Left renal cortex interstitium (tissue), 4 donors: Measurements from ENCODE around the gene ZNF12. TPM values are rescaled to one million over a fixed set of nuclear protein-coding genes. Genes with fewer than 3 reads are reported as not detected.
"Not testable (repeated sequence)": the region's sequence is repeated elsewhere in the genome, so short reads cannot be mapped to it uniquely, and the experiment has no call there.

Experiments used
- DNase-seq, 4 donors: peaks; one replicate each; pipeline ENCODE4 v3.0.0-alpha.2; 2013; ENCODE audit warnings: low read depth in 4 of 4, low spot score in 2 of 4, missing footprints in 1 of 4
- polyA plus RNA-seq, 4 donors: library from polyadenylated mRNA; unstranded; fragments of 120-200 nt; gene quantifications; one replicate each; pipeline ENCODE4 v1.2.1, GENCODE V29; 2013; ENCODE audit not compliant: insufficient read length in 4 of 4

ZNF12 gene
- 10 to 100 TPM; 36.0 to 41.5 (median 38.2) TPM for polyA plus RNA-seq

DNA sequence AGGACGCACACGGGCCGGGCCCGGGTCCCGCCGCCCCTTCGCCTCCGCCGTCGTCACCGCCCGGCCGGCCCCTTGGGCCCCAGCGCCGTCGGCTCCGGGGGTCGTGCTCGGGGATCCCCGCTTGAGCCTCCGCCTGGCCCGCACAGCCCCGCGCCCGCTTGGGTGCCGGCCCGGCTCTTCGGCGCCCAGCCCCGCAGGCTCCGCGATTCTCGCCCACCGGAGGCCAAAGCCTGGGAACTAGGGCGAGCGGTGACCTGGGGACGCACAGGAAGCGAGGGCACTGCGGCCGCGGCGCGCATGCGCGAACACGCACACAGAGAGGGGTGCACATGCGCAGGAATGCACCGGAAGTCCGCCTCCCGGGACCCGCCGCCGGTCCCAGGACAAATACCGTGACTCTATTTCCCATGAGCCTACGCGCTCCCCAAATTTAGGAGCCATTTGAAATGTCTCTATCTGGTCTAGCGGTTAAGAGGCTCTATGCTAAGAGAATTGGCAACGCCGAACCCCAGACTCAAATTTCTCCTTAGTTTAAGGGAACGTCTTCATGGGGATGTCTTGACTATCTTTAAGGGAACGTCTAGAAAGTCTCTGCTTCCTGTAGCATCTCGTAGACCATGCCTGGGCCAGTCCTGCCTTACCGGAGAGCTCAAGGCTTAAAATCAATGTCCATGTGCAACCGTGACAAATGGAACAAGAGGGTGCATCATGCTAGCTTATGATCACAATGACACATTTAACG is at the start of gene ZNF12:
ZNF12 (minus strand) TSS at position 282 of the 742 bp plus-strand sequence. CDS start 1,774 bp downstream, outside the sequence.
- DNase-seq, result peak; percentile 85 to 92 (median 90)

- DNase-seq, result not testable (repeated sequence)
Observed at GRCh38 chr7:6753964-6754363, 47.2 kb upstream of the ZNF12 start, which contains the start of gene RSPH10B2. TSS of gene RSPH10B2 (plus strand) at chr7:6754103. CDS start at chr7:6757678, 3,575 bp downstream.

- not testable (repeated sequence) for DNase-seq
Observed at GRCh38 chr7:6750173-6750572, 43.4 kb upstream of the ZNF12 start.

DNA sequence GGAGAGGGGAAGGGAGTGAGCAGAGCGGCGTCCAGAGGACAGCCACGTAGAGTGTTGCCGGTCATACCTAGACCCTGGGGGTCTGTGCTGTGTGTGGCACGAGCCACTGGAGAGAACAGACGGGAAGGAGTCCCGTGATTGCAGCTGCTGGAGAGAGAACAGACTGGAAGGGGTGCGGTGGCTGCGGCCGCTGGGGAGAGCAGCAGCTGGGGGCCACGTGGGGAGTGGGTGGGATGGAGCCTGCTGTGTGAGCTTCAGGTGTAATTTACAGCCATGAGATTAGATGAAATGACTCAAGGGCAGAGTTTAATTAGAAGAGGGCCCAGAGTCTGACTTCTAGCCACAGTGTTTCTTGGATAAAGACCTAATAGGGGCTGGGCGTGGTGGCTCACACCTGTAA is 42.6 kb upstream of the ZNF12 start:
- DNase-seq, result not testable (repeated sequence)

DNA sequence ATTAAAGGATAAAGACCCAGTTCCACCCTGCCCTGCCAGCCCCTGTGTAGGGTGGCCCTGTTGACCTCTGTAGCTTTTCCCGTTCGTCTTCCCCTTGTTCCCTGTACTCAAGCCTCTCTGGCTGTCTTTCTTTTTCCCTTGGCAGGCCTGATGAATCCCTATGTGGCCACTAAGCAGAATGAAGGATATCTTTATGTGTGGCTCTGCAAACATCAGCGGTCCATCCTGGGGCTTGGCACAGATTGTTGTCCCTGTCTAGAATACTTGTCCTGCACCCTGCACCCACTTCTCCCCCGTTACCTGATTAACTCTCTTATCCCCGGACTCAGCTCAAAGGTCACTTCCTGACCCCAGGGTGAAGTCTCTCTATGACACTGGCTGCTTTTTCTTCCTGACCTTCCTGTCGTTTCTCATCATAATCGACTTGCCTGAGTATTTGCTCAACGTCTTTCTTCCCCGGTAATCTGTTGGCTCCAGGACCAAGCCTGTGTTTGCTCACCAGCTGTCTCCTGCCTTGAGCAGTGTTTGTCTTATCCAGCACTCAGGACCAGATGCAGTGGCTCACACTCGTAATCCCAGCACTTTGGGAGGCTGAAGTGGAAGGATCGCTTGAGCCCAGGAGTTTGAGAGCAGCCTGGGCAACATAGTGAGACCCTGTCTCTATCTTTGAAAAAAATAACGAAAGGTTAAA is 37.8 kb upstream of the ZNF12 start:
- not testable (repeated sequence) for DNase-seq

- DNase-seq, result not testable (repeated sequence)
Observed at GRCh38 chr7:6738415-6738814, 31.7 kb upstream of the ZNF12 start.

GRCh38 chr7:6730343-6730633 is 23.5 kb upstream of the ZNF12 start:
- DNase-seq, result peak in 1 of 4 donors; percentile 26

DNA sequence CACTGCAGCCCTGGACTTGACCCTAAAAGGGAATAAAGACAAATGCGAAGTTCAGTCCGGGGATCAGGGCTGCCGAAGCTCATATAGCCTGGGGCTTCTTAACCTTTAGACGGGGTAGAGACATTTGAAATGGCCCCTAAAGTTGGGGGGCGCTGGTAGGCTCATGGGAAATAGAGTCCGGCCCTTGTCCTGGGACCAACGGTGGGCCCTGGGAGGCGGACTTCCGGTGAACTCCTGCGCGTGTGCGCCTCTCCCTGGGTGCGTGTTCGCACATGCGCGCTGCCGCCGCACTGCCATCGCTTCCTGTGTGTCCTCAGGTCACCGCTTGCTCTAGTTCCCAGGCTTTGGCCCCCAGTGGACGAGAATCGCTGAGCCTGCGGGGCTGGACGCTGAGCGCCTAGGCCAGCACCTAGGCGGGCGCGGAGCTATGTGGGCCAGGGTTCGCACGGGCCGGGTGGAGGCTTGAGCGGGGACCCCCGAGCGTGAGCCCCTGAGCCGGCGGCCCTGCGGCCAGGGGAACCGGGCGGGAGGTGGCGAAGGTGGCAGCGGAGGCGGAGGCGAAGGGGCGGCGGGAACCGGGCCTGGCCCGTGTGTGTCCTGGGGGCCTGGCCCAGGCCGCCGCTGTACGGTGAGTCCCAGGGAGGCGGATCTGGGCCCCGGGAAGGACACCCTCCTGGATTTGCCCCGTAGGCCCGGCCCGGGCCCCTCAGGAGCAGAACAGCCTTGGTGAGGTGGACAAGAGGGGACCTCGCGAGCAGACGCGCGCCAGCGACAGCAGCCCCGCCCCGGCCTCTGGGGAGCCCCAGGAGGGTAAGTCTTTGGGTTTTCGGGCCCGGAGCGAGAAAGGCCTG is 23.0 kb upstream of the ZNF12 start:
- peak; percentile 69 to 87 (median 86) for DNase-seq

DNA sequence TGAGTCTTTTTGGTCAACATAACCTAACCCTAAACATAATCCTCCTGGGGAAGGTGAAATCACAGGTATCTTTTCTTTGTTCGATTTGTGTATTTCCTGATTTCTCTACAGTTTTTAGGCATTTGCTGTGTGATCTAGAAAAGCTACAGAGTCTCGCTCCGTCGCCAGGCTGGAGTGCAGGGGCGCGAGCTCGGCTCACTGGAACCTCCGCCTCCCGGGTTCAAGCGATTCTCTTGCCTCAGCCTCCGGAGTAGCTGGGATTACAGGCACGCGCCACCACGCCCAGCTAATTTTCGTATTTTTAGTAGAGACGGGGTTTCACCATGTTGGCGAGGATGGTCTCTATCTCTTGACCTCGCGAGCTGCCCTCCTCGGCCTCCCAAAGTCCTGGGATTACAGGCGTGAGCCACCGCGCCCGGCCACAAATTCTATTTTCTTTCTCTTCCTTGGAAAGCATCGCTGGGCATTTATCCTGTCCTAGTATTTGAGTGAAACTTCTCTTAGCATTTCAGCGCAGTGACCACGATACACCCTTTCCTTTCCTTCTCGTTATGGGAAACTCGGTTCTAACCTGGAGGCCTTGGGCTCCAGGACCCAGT is 22.2 kb upstream of the ZNF12 start:
- DNase-seq, result not testable (repeated sequence)

GRCh38 chr7:6727663-6728062 is 20.9 kb upstream of the ZNF12 start:
- DNase-seq, result peak in 3 of 4 donors; percentile 16 to 32 (median 22)

DNA sequence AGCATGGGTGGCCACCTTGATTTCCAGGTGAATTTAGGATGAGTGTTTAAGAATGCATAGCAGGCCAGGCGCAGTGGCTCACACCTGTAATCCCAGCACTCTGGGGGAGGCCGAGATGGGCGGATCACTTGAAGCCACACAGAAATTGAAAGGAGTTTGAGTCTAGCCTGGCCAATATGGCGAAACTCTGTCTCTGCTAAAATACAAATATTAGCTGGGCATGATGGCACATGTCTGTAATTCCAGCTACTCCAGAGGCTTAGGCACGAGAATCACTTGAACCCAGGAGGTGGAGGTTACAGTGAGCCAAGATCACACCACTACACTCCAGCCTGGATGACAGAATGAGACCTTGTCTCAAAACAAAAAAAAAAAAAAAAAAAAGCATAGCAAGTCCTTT is 19.6 kb upstream of the ZNF12 start:
- DNase-seq, result not testable (repeated sequence)

- no peak for DNase-seq
Observed at GRCh38 chr7:6725003-6725402, 18.3 kb upstream of the ZNF12 start.

DNA sequence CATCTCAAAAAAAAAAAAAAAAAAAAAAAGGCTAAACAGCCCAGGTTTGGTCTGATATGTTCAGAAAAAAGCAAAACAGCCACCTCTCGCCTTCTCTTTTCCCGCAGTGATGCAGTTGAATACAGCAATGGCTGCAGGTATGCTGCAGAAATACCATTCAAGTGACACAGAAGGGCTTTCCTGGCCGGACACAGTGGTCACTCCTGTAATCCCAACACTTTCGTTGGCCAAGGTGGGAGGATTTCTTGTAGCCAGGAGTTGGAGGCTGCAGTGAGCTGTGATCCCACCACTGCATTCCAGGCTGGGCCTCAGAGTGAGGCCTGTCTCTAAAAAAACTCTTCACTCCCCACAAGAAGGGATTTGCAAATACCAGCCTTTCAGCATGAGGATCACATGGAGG is 17.6 kb upstream of the ZNF12 start:
- not testable (repeated sequence) for DNase-seq

GRCh38 chr7:6718124-6718523 is 11.4 kb upstream of the ZNF12 start:
- no peak for DNase-seq

DNA sequence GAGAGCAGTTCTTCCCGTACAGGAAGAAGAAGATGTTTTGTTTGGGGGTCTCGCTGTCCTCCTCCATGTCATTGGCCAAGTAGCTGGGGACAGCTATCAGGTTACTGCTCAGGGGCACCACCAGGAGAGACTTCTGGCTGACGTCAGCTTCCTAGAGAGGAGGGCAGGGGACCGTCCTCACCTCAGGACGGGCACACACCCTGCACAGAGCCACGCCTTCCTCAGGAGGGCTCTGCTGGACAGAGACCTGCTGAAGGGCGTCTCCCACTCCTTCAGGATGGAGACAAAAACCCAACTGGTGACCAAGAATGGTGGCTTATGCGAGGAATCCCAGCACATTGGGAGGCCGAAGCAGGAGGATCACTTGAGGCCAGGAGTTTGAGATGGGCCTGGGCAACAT is 9.2 kb upstream of the ZNF12 start:
- DNase-seq, result not testable (repeated sequence)

GRCh38 chr7:6714360-6714759 is 7.6 kb upstream of the ZNF12 start:
- no peak for DNase-seq

GRCh38 chr7:6709808-6710207 is 3.1 kb upstream of the ZNF12 start:
- DNase-seq, result no peak

DNA sequence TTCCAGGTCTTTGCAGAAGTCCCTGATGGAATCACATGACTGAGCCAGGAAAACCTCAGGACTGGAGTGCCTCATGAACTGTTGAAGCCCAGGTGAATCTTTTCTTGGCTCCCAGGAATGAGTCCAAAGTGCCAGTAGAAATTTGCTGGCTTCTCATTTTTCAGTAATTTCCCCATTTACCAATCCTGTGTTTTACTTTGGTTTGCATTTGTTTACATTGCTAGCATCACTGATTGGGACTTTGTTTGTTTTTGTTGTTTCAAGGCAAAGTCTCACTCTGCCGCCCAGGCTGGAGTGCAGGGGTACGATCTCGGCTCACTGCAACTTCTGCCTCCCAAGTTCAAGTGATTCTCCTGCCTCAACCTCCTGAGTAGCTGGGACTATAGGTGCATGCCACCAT is 1.6 kb upstream of the ZNF12 start:
- no peak for DNase-seq

- DNase-seq, result peak in 3 of 4 donors; percentile 12 to 20 (median 18)
Observed at GRCh38 chr7:6705959-6706665, 635 bp downstream of the ZNF12 start.

GRCh38 chr7:6701860-6702259 is 4.9 kb downstream of the ZNF12 start:
- DNase-seq, result no peak
